Liver (tissue), 9 donors: ENCODE data around the gene GIPC1. TPM values are rescaled to one million over a fixed set of nuclear protein-coding genes. Genes with fewer than 3 reads are reported as not detected.

Experiments
- DNase-seq: peaks from one replicate; pipeline ENCODE4 v3.0.0-alpha.2; 2017; ENCODE audit warnings: low spot score
- H3K27ac ChIP-seq, 2 donors: one replicate each; pipeline ENCODE4 v1.7.0; 2013; ENCODE audit warnings: inconsistent platforms in 2 of 2, low read length in 2 of 2, control low read depth in 1 of 2, low read depth in 1 of 2, mild to moderate bottlenecking in 1 of 2
- H3K27me3 ChIP-seq, 4 donors: one replicate each; pipeline versions ENCODE4 v1.6.1 to v1.7.0; 2013; ENCODE audit warnings: low read length in 3 of 4, inconsistent platforms in 1 of 4, mild to moderate bottlenecking in 1 of 4, moderate library complexity in 1 of 4; ENCODE audit not compliant: control insufficient read depth in 4 of 4, insufficient read depth in 4 of 4
- H3K36me3 ChIP-seq, 4 donors: one replicate each; pipeline versions ENCODE4 v1.6.1 to v1.7.0; 2013; ENCODE audit warnings: low read length in 3 of 4, mild to moderate bottlenecking in 3 of 4, low read depth in 1 of 4, moderate library complexity in 1 of 4; ENCODE audit not compliant: control insufficient read depth in 4 of 4, insufficient read depth in 3 of 4
- H3K4me1 ChIP-seq, 4 donors: one replicate each; pipeline versions ENCODE4 v1.6.1 to v1.7.0; 2013; ENCODE audit warnings: low read length in 3 of 4, mild to moderate bottlenecking in 3 of 4, moderate library complexity in 1 of 4; ENCODE audit not compliant: control insufficient read depth in 4 of 4, insufficient read depth in 4 of 4
- H3K4me3 ChIP-seq, 3 donors: one replicate each; pipeline versions ENCODE4 v1.6.1 to v1.7.0; 2013; ENCODE audit warnings: low read length in 3 of 3, control low read depth in 1 of 3, low read depth in 1 of 3, mild to moderate bottlenecking in 1 of 3
- H3K9ac ChIP-seq, 2 donors: one replicate each; pipeline ENCODE4 v1.7.0; 2013; ENCODE audit warnings: low read length in 2 of 2, mild to moderate bottlenecking in 2 of 2, moderate library complexity in 2 of 2, control low read depth in 1 of 2, low read depth in 1 of 2
- H3K9me3 ChIP-seq, 4 donors: one replicate each; pipeline versions ENCODE4 v1.6.1 to v1.7.0; 2013; ENCODE audit warnings: low read length in 3 of 4; ENCODE audit not compliant: control insufficient read depth in 4 of 4
- ATF3 ChIP-seq: IDR thresholded peaks from 2 replicates; pipeline ENCODE4 v1.6.1; 2016; ENCODE audit warnings: antibody characterized with exemption
- CTCF ChIP-seq: fragments of 150-350 bp; IDR thresholded peaks from 2 replicates; pipeline ENCODE4 v1.5.1; 2017; ENCODE audit warnings: improper control_type of control experiment, low read depth, low read length; ENCODE audit not compliant: missing input control
- EGR1 ChIP-seq, 2 donors: IDR thresholded peaks; 2 replicates each; pipeline ENCODE4 v1.6.1; 2016 to 2018; ENCODE audit warnings: antibody characterized with exemption in 2 of 2, low read depth in 2 of 2
- FOXA1 ChIP-seq: IDR thresholded peaks from 2 replicates; pipeline ENCODE4 v1.6.1; 2016; ENCODE audit warnings: antibody characterized with exemption
- FOXA2 ChIP-seq: IDR thresholded peaks from 2 replicates; pipeline ENCODE4 v1.6.1; 2016; ENCODE audit warnings: antibody characterized with exemption
- GABPA ChIP-seq, 2 donors: IDR thresholded peaks in 1 of 2; conservative IDR thresholded peaks in 1 of 2; 2 replicates each; pipeline ENCODE4 v1.6.1; 2016; ENCODE audit warnings: antibody characterized with exemption in 2 of 2, mild to moderate bottlenecking in 1 of 2, moderate library complexity in 1 of 2
- HNF4A ChIP-seq, 2 donors: conservative IDR thresholded peaks; 2 replicates each; pipeline ENCODE4 v1.6.1; 2016; ENCODE audit warnings: antibody characterized with exemption in 2 of 2, mild to moderate bottlenecking in 2 of 2
- HNF4G ChIP-seq: IDR thresholded peaks from 2 replicates; pipeline ENCODE4 v1.6.1; 2016; ENCODE audit warnings: antibody characterized with exemption
- JUND ChIP-seq, 2 donors: IDR thresholded peaks; 2 replicates each; pipeline ENCODE4 v1.6.1; 2016; ENCODE audit warnings: antibody characterized with exemption in 2 of 2
- NR2F2 ChIP-seq: IDR thresholded peaks from 2 replicates; pipeline ENCODE4 v1.6.1; 2016; ENCODE audit warnings: antibody characterized with exemption
- RAD21 ChIP-seq, 2 donors: IDR thresholded peaks; 2 replicates each; pipeline ENCODE4 v1.6.1; 2016; ENCODE audit warnings: antibody characterized with exemption in 2 of 2, mild to moderate bottlenecking in 2 of 2
- REST ChIP-seq: IDR thresholded peaks from 2 replicates; pipeline ENCODE4 v1.6.1; 2016; ENCODE audit warnings: antibody characterized with exemption, mild to moderate bottlenecking
- RXRA ChIP-seq, 2 donors: IDR thresholded peaks; 2 replicates each; pipeline ENCODE4 v1.6.1; 2017 to 2018; ENCODE audit warnings: antibody characterized with exemption in 2 of 2, mild to moderate bottlenecking in 1 of 2
- SP1 ChIP-seq: IDR thresholded peaks from 2 replicates; pipeline ENCODE4 v1.6.1; 2018; ENCODE audit warnings: antibody characterized with exemption, mild to moderate bottlenecking
- TAF1 ChIP-seq: conservative IDR thresholded peaks from 2 replicates; pipeline ENCODE4 v1.6.1; 2016; ENCODE audit warnings: antibody characterized with exemption, mild to moderate bottlenecking
- YY1 ChIP-seq: IDR thresholded peaks from 2 replicates; pipeline ENCODE4 v1.6.1; 2016; ENCODE audit warnings: antibody characterized with exemption, mild to moderate bottlenecking
- ZBTB33 ChIP-seq: IDR thresholded peaks from 2 replicates; pipeline ENCODE4 v1.6.1; 2016; ENCODE audit warnings: antibody characterized with exemption
- WGBS: extraction: QIAGEN DNeasy Blood & Tissue Kit; methylation state at CpG from one replicate; pipeline ENCODE4 v1.1.7; 2013; 5-methylcytosine and 5-hydroxymethylcytosine counted together
- polyA plus RNA-seq, 2 donors: library from polyadenylated mRNA; stranded (reverse) in 1 of 2; unstranded in 1 of 2; fragments of 200-250 nt in 1 of 2; fragments of >200 nt in 1 of 2; fragmentation: Nextera tagmentation in 1 of 2; extraction: Ambion mirVana in 1 of 2; gene quantifications; one replicate each; pipeline versions ENCODE4 v1.2.1 to v1.2.3, GENCODE V29; 2013 to 2015
- total RNA-seq, 2 donors: library from RNA; depleted of rRNA; stranded (reverse); fragments of >200 nt; gene quantifications; one replicate each; pipeline ENCODE4 v1.2.3, GENCODE V29; 2014
- donor health status: healthy.
- donor health status: healthy.
- donor health status: healthy.
- donor health status: healthy.
- donor health status: healthy.

Gene GIPC1
- total and polyA plus RNA-seq, 4 donors = 18.4 to 34.5 (median 25.5) TPM

- TF ChIP-seq ATF3 (no peak), HNF4A (conservative IDR thresholded peaks at IDR 0.05) (peak; percentile 56 to 65), FOXA1 (no peak), HNF4G (peak; percentile 11), GABPA (IDR thresholded peaks at IDR 0.05 in 1 of 2, conservative IDR thresholded peaks at IDR 0.05 in 1 of 2) (peak in 1 of 2 donors; percentile 15), TAF1 (no peak), RXRA (IDR thresholded peaks at IDR 0.05) (peak; percentile 68 to 83), SP1 (peak; percentile 62), YY1 (no peak), NR2F2 (no peak), REST (peak; percentile 39), FOXA2 (peak; percentile 18), JUND (IDR thresholded peaks at IDR 0.05) (peak in 1 of 2 donors; percentile 53), CTCF (no peak)
- Histone ChIP-seq H3K27ac (peak overlapping the region in 1 of 2 donors; percentile 70), H3K27me3 (no peaks in the 10 kb centered on the region), H3K9me3 (no peaks in the 10 kb centered on the region), H3K4me3 (no peak overlapping the region), H3K9ac (no peak overlapping the region), H3K36me3 (no peaks in the 10 kb centered on the region), H3K4me1 (peaks cover 1 to 19% (median 17%) of the 10 kb centered on the region in 4 donors)
- no peak for DNase-seq
- 72% methylated on average over 11 of the region's 11 CpGs for WGBS
Observed at GRCh38 chr19:14502334-14503092, 6.6 kb upstream of the GIPC1 start.

GRCh38 chr19:14497228-14497921 is 1.4 kb upstream of the GIPC1 start:
- H3K27ac ChIP-seq = peak overlapping the region; percentile 32 to 40
- H3K9ac ChIP-seq = no peak overlapping the region
- no peaks in the 10 kb centered on the region for H3K9me3 ChIP-seq
- no peaks in the 10 kb centered on the region for H3K27me3 ChIP-seq
- H3K4me1 ChIP-seq = peaks cover 3 to 33% (median 25%) of the 10 kb centered on the region in 4 donors
- 39% methylated on average over 6 of the region's 6 CpGs for WGBS
- peaks cover 0 to 3% (median 0%) of the 10 kb centered on the region in 4 donors for H3K36me3 ChIP-seq
- no peak for DNase-seq
- no peak overlapping the region for H3K4me3 ChIP-seq
- TF ChIP-seq SP1 = peak; percentile 47
- TF ChIP-seq RAD21 (IDR thresholded peaks at IDR 0.05) = no peak
- TF ChIP-seq EGR1 (IDR thresholded peaks at IDR 0.05; ENCODE audit: low read depth in 2 of 2) = no peak
- peak; percentile 15 for TF ChIP-seq YY1
- no peak for TF ChIP-seq TAF1
- TF ChIP-seq RXRA (IDR thresholded peaks at IDR 0.05) = peak; percentile 20 to 44
- TF ChIP-seq GABPA (IDR thresholded peaks at IDR 0.05 in 1 of 2, conservative IDR thresholded peaks at IDR 0.05 in 1 of 2) = no peak
- no peak for TF ChIP-seq FOXA2
- TF ChIP-seq CTCF = no peak
- no peak for TF ChIP-seq ZBTB33
